HG03060 (cell line): Measurements from ENCODE around the gene POLD3.
"Not testable (repeated sequence)": the region's sequence is repeated elsewhere in the genome, so short reads cannot be mapped to it uniquely, and the experiment has no call there.

Experiments used
- ATAC-seq: cut with Tn5 transposase; IDR thresholded peaks from one replicate; pipeline ENCODE4 v1.9.1; 2021; ENCODE audit warnings: low read depth, moderate number of reproducible peaks; ENCODE audit not compliant: unreplicated experiment

The POLD3 gene

DNA sequence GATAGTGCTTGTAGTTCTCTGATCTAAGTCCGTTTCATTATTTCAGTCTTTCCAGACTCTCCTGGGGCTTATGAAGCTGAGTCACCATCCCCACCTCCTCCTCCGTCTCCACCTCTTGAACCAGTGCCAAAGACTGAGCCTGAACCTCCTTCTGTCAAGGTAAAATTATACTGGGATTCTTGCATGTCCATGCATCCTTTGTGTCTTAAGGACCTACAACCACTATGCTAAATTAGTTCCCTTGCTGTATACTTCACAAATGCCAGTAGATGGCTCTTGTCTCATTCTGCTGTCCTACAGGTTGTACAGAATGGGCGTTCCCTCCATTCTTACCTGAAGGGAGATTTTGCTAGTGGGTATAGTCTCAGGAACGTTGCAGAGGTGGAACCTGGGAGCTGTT is 42.2 kb downstream of the POLD3 start:
- no peak for ATAC-seq

DNA sequence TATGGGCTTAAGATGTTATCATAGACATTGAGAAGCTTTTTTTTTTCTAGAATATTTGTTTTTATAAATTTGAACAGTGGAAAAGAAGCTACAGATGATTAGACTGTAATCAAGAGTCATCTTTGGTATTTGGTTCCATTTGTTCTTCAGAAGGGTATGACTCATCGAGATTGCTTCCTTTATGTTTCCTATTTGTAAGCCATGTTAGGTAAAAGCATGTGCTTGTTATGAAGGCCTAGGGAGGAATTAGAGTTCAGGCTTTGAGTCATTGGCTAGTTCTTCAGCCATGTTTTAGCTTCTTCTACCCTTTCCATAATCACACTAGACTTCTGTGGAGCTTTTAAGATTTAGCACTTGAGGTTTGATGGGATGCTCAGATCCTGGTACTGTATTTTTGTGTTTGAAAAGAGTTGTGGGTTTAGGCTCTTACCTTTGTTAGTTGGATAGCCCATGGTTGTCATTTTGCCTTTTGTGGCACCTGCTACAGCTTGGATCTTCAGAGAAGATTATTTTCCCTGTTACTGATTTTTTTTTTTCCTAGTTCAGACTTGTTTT is 44.3 kb downstream of the POLD3 start:
- no peak for ATAC-seq

DNA sequence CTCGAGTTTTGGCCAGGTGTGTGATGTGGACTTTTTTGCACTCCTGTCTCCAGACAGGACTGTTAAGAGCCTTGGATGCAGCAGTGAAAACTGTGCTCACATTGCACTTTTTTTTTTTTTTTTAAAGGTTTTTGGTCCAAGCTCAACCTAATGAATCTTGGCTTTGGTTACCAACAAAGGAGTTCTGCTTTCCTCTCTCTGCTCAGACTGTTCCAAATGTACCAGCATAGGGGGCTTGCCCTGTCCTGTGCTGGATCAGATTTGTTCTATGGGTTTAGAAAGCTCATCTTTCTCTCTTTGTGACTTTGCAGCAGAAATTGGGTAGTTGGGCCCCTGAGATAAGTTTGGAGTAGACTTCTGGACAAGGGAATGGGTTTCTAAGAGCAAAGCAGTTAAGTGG is 45.3 kb downstream of the POLD3 start:
- no peak for ATAC-seq

DNA sequence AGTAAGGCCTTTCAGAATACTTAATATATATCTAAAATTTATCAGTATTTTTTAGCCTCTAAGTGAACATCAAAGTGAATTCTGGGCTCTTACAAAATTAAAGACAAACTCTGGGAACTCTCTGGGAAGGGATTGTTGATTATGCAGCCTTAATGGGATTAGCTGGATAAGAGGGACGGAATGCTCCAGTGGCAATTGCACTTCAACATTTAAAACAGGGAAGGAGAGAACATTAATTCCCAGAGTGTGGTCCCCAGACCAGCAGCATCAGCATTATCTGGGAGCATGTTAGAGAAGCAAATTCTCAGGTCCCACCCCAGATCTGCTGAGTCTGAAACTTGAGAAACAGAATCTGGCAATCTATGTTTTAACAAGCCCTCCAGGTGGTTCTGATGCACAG is 46.5 kb downstream of the POLD3 start:
- no peak for ATAC-seq

DNA sequence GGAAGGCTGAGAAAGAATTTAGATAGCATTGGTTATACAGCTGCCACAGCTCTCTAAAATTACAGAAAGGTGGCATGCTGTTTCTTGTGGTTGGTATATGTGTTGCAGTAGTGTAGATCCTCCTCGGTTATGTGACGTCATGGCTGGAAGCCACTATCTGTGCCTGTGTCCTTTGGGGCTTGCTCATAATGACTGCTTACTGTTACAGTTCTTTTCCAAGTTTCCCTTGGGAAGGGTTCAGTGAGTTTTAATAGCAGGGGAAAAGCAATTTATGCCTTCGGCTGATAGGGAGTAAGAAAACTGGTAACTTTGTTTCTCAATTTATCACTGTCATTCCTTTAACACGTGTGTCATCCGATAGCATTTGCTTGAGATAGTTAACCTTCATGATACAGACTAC is 47.2 kb downstream of the POLD3 start:
- ATAC-seq: no peak

DNA sequence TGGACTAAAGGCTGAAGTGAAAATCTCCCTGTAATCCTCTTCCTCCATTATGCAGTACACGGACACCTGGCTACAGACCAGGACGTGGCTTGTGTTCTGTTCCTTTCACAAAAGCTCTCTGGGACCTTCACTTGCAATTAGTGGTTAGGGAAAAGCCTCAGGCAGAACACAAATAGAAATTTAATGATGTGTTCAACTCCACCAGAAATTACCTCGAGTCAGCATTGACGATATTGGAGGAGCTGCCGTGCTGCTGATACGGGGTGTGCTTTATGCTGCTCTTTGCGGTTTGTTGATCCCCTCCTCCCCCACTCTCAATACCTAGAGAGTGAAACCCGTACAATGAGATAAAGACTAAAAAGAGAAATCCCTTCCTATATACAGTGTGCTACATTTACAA is 48.9 kb downstream of the POLD3 start:
- ATAC-seq: no peak

DNA sequence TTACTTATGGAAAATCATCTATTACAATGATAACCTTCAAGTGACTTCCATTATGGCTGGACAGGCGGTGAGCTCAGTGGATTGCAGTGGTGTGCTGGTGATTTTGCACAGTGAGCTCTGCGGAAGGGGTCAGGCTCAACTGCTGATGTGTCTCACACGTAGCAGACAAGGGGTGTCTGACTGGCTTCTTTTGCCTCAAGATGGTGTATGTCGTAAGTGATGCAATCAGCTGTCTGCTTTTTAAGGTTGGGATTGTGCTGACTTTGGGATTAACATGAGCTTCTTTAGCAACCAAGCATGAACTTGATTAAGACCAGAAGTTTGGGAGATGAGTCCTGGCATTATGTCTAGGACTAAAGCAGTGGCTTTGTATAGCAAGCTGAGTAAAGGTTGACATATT is 49.5 kb downstream of the POLD3 start:
- ATAC-seq: no peak

DNA sequence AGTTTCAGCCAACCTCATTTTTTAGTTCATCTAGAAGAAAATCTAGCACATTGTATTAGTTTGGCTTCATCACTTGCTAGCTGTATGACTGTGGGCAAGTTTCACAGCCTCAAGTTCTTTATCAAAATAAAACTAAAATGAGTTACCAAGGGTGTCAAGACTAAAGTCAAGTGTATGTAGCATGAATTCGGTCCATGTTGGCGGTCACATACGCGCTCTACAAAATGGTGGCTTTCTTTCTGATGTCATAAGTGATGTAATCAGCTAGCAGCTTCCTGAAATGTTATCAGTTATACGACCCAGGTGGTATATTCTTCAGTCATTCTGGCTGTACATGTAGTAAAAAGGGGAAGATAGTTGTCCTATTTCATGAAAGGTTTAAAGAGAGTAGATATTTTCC is 50.5 kb downstream of the POLD3 start:
- ATAC-seq: no peak

DNA sequence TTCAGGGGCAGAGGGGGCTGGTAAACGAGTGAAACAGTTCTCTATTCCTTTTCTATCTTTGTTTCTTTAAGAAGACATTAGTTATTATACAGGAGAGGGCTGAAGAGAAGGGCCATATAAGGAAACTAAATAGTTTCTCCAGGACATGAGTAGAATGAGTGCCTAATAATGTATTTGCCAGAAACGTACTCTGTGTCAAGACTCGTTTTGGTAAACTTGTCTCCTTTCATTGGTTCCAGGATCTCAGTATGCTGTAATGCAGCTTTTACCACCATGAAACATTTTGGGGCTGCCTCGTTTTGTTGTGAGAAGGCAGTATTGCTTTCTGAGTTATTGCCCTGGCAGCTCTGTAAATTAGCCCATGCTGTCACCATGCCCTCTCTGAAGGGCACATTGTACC is 51.7 kb downstream of the POLD3 start:
- ATAC-seq: no peak

DNA sequence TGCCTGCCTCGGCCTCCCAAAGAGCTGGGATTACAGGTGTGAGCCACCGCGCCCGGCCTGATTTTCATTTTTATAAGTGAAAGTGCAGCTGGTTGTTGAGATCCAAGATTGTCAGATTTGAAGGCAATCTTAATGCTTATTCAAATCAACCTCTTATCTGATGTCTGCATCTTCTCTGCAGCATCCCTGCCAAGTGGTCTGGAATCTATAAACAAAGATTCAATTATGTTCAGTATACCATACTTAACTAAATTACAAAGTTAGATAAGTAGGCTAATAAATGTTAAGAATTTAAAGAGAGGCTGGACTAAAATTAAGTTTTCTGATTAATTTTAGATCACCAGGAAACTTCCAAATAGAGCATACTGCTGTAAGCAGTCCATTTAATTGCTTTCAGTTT is 53.8 kb downstream of the POLD3 start:
- ATAC-seq: no peak

DNA sequence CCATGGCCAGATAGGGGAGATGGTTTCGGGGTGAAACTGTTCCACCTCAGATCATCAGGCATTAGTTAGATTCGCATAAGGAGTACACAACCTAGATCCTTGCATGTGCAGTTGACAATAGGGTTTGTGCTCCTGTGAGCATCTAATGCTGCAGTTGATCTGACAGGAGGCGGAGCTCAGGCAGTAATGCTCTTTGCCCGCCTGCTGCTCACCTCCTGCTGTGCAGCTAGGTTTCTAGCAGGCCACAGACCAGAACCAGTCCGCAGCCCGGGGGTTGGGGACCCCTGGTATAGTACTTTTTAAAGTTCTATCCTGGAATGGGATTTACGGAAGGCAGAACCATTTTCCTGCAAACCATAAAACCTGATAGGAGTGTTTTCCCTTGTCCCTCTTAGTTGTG is 54.6 kb downstream of the POLD3 start:
- ATAC-seq: no peak

DNA sequence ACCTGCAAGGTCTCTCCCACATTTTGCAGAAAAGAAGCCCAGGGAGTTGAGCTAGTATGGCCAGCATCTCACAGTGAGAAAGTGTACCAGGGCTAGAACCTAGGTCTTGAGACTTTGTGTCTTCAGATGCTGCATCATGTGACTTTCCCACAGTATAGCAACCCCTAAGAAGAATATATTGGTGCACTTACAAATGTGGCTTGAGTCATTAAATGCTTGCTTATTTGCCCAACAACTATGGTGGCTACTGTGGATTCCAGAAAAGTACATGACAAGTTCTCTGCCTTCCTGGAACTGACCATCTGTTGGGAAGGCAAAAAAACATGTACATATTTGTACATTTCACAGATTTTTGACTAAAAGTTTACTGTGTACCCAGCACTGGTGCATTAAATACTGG is 55.0 kb downstream of the POLD3 start:
- no peak for ATAC-seq

DNA sequence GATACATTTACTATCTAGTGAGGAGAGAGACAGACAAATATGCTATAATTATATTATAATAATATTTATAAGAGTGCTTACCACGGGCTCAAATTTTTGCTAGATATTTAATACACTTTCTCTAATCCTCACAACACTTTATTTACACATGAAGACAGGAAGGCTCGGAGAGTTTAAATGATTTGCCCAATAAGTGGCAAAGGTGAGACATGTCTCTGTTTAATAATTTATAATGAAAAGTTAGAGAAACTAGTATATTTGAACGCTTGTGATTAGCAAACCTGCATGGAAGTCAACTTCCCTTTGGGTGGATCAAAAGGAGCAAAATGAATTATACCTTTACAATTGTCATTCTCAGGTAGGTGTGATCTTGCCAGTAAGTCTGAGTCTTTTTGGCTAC is 55.4 kb downstream of the POLD3 start:
- ATAC-seq: no peak

DNA sequence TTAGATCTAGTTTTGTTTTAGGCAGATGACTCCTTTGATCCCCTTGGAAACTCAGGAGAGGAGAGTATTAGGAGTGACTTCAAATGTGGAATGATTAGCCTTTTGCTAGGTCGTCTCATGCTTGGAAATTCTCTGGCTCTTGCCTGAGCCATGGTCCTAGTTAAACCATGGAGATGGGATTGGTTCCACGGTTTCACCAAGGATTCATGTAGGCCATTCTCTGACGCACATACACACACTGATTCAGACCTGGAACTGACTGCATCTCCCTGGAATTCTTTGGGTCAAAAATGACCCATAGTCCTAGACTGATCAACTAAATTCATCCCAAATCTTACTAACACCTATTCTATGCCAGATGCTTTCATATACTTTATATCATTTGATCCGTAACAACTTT is 56.5 kb downstream of the POLD3 start:
- ATAC-seq: no peak

DNA sequence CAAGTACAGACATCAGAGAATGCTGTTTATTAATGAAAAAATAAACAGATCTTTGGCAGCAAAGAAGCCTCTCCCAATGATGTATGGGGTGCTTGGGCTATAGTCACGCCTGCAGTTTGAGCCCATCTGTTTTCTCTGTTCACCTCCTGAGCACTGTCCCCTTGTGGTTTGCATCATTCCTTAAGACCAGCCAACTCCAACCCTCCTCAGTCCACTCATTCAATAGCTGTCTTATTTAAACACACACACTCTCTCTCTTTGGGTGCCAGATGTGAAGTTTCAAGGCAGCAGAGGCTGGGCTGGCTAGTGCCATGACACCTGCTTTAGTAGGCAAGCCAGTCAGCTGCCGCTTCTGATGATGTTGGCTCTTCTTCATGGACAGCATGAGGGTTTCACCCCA is 58.1 kb downstream of the POLD3 start:
- no peak for ATAC-seq

DNA sequence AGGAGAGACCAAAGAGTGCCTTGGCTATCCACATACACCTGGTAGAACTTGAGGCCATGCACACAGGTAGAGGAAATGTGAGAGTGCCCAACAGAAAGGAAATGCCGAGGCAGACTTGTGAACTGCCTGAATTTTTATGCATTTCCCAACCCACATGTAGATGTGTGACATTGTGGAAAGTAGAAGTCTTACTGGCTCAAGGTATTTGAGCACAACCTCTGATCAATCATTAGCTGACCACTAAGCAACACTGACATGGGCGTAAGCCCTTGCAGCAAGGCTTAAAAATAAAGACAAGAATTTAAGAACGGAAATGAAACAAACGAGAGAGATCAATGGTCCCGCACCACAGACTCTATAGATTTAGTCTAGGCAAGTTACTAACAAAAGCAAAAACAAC is 62.6 kb downstream of the POLD3 start:
- no peak for ATAC-seq

DNA sequence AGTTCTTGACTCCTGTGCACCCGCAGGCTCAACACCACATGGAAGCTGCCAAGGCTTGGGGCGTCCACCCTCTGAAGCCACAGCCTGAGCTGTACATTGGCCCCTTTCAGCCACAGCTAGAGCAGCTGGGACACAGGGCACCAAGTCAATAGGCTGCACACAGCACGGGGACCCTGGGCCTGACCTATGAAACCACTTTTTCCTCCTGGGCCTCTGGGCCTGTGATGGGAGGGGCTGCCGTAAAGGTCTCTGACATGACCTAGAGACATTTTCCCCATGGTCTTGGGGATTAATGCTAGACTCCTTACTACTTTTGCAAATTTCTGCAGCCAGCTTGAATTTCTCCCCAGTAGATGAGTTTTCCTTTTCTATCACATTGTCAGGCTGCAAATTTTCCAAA is 66.7 kb downstream of the POLD3 start:
- not testable (repeated sequence) for ATAC-seq

DNA sequence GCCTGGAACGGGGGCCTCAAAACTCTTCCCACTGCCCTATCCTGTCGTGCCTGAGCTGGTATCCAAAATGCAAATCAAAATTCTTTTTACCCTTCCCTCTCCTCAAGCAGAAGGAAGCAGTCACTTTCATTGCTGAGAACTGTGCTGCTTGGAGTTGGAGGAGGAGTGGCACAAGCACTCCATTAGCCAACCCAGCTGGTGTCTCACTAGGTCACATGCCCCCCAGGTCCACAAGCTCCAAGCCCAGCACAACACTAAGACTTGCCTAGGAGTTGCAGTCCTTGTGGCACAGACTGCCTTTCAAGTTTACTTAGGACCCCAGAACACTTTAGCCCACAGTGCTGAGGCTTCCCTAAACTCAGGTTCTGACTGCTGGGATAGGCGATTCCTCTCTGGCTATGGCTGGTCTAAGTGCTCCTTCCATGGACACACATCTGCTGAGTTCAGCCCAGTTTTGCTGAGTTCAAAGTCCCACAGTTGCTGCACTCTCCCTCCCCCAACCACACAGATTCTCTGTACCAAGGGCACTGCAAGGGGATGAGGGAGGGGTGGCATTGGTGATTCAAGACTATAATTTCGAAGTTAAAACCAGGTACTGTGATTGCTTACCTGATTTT is 70.2 kb downstream of the POLD3 start:
- no peak for ATAC-seq

DNA sequence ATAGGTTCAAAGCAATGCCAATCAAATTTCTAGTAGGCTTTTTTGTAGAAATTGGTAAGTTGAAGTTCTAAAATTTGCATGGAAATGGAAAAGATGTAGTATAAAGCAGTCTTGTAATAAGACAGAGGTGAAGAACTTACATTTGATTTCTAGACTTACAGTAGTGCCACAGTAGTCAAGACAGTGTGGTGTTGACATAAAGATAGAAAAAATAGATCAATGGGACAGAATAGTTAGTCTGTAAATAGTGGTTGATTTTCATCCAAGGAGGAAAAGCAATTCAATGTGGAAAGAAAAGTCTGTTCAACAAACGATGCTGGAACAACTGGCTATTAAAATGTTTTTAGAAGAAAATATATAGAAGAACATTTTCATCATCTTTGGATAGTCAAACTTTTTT is 70.9 kb downstream of the POLD3 start:
- ATAC-seq: no peak

DNA sequence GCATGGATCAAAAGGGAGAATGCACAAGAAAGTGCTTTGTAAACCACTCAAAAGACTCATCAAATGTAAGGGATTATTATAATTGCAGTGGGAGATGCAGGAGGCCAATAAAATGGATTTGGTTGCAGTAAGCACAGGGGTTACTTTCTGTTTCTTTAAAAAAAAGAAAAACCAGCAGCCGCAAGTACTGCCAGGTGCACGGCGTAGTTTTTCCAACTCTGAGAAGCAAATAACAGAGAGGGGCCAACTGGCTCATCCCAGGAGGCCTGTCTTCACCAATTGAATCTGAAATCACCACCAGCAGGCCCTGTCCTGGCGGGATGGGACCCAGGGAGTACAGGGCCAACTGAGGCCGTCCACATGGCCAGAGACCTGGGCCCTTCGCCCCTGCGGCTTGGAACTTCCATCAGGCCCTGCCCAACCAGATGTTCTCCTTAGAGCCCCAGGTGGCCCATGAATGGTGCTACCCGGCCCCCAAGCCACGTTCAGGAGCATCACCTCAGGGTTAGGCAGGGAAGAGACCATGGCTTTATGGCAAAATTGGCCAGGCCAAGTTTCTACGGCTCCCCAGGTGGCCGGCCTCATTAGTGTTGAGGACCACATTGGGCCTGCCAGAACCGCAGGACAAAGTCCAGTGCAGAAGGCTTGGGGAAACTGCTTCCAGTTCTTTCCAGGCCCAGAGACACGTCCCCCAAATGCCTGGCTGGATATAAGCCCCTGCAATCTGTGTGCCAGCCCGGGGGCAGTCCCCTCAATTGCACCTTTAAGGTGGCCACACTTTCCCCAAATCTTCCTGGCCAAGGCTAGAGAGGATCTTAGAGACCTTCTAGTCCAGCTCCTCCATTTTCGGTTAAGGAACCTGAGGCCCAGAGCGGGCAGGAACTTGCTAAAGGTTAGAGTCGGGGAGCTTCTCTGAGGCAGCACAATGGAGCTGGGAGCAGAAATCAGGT is 77.1 kb downstream of the POLD3 start:
- no peak for ATAC-seq

DNA sequence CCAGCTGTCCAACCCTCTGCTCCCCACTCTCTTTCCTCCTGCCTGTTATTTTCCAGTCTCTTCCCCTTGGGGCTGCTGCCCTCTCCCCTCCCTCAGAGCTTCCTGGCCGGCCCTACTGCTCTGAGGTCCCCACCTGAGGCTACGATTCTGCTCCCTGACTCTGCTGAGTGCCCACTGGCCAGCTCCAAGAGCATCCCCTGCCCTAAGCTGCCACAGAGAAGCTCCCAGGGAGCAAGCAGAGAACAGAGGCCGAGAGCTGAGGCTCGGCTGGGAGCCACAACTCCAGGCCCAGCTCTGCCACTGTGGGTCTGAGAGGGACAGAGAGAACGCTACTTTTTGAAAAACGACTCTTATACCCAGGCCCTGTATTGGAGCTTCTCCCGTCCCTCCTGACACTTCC is 77.8 kb downstream of the POLD3 start:
- ATAC-seq: no peak
